ENCODE measurements around the gene RTN4RL1. TPM values are rescaled to one million over a fixed set of nuclear protein-coding genes. Genes with fewer than 3 reads are reported as not detected.

The RTN4RL1 gene
- total RNA-seq, 3 donors from 2014 or later (not counting 1 experiment from before 2014, with no cell fraction given) = 0.15 to 0.23 TPM; not detected in 1

GRCh38 chr17:1904273-1905182, 120.6 kb downstream of the RTN4RL1 start:
- Mint-ChIP-seq H3K27ac (no peak overlapping the region), H3K4me3 (no peak overlapping the region), H3K27me3 (ENCODE audit: low read depth in 2 of 2) (peaks cover 30 to 34% of the 10 kb centered on the region in 2 donors), H3K4me1 (peaks cover 0 to 4% of the 10 kb centered on the region in 2 donors), H3K36me3 (no peaks in the 10 kb centered on the region), H3K9me3 (no peaks in the 10 kb centered on the region)
- Histone ChIP-seq H3K27ac (ENCODE audit: low read length) (no peak overlapping the region), H3K36me3 (ENCODE audit: control insufficient read depth, insufficient read depth, low read length) (no peaks in the 10 kb centered on the region), H3K4me3 (ENCODE audit: low read length) (no peak overlapping the region), H3K9me3 (ENCODE audit: control insufficient read depth, insufficient read depth, low read length) (no peaks in the 10 kb centered on the region), H3K4me1 (ENCODE audit: control insufficient read depth, insufficient read depth, low read length) (peaks cover 12% of the 10 kb centered on the region), H3K27me3 (ENCODE audit: control insufficient read depth, insufficient read depth, low read length) (peaks cover 28% of the 10 kb centered on the region)
- DNase-seq (no peak), ATAC-seq (no peak)
- 75% methylated on average over 16 of the region's 17 CpGs for WGBS (ENCODE audit: insufficient coverage)
- intact Hi-C loops (cut with micrococcal nuclease) = loop anchor here (10.0 kb wide), 1 partner anchor 120 kb away; the partner anchor contains the start of gene RTN4RL1
- no peak for TF ChIP-seq CTCF (IDR thresholded peaks at IDR 0.05)

- Histone ChIP-seq H3K27me3 (ENCODE audit: control insufficient read depth, insufficient read depth, low read length) (no peaks in the 10 kb centered on the region), H3K9me3 (ENCODE audit: control insufficient read depth, insufficient read depth, low read length) (no peaks in the 10 kb centered on the region), H3K4me3 (ENCODE audit: low read length) (no peak overlapping the region), H3K4me1 (ENCODE audit: control insufficient read depth, insufficient read depth, low read length) (no peaks in the 10 kb centered on the region), H3K36me3 (ENCODE audit: control insufficient read depth, insufficient read depth, low read length) (peaks cover 41% of the 10 kb centered on the region), H3K27ac (ENCODE audit: low read length) (no peak overlapping the region)
- TF ChIP-seq CTCF (IDR thresholded peaks at IDR 0.05) = no peak
- Mint-ChIP-seq H3K4me1 (no peaks in the 10 kb centered on the region), H3K36me3 (peaks cover 6% of the 10 kb centered on the region), H3K27ac (no peak overlapping the region), H3K27me3 (ENCODE audit: low read depth in 2 of 2) (no peaks in the 10 kb centered on the region), H3K4me3 (no peak overlapping the region), H3K9me3 (no peaks in the 10 kb centered on the region)
- ATAC-seq (no peak), DNase-seq (no peak)
- WGBS (ENCODE audit: insufficient coverage) = 84% methylated on average over 5 of the region's 8 CpGs
- intact Hi-C loops (cut with micrococcal nuclease) = no loop called here
These were observed 125.6 kb downstream of the RTN4RL1 start for GRCh38 chr17:1899403-1900000.

- no peak for TF ChIP-seq CTCF (IDR thresholded peaks at IDR 0.05)
- Histone ChIP-seq H3K27ac (ENCODE audit: low read length) (no peak overlapping the region), H3K36me3 (ENCODE audit: control insufficient read depth, insufficient read depth, low read length) (peaks cover 44% of the 10 kb centered on the region), H3K4me1 (ENCODE audit: control insufficient read depth, insufficient read depth, low read length) (no peaks in the 10 kb centered on the region), H3K9me3 (ENCODE audit: control insufficient read depth, insufficient read depth, low read length) (no peaks in the 10 kb centered on the region), H3K4me3 (ENCODE audit: low read length) (no peak overlapping the region), H3K27me3 (ENCODE audit: control insufficient read depth, insufficient read depth, low read length) (no peaks in the 10 kb centered on the region)
- DNase-seq (no peak), ATAC-seq (no peak)
- no peak overlapping the region for H3K27ac Mint-ChIP-seq
- H3K36me3 Mint-ChIP-seq = peaks cover 12% of the 10 kb centered on the region
- H3K9me3 Mint-ChIP-seq = no peaks in the 10 kb centered on the region
- H3K4me3 Mint-ChIP-seq = no peak overlapping the region
- WGBS (ENCODE audit: insufficient coverage) = 92% methylated on average over 12 of the region's 12 CpGs
- no peaks in the 10 kb centered on the region for H3K27me3 Mint-ChIP-seq (ENCODE audit: low read depth in 2 of 2)
- no peaks in the 10 kb centered on the region for H3K4me1 Mint-ChIP-seq
- intact Hi-C loops (cut with micrococcal nuclease) = no loop called here
These were observed 126.3 kb downstream of the RTN4RL1 start for GRCh38 chr17:1898872-1899271.

Data from natural killer cell (primary cell).